KOPT-K1 (cell line): ENCODE data around the gene COL5A1.
"Not testable (repeated sequence)": the region's sequence is repeated elsewhere in the genome, so short reads cannot be mapped to it uniquely, and the experiment has no call there.

Source experiments
- H3K27ac ChIP-seq: fragments of 200-600 bp; sonication (generic); 2 replicates; pipeline ENCODE4 v1.5.1; 2016; ENCODE audit warnings: antibody characterized with exemption, mild to moderate bottlenecking, low read depth, low read length; ENCODE audit not compliant: poor library complexity, severe bottlenecking
- H3K36me3 ChIP-seq: fragments of 200-600 bp; sonication (generic); 2 replicates; pipeline ENCODE4 v1.5.1; 2017; ENCODE audit warnings: antibody characterized with exemption, mild to moderate bottlenecking, low read length, moderate library complexity; ENCODE audit not compliant: insufficient read depth
- H3K9me3 ChIP-seq: fragments of 200-600 bp; sonication (generic); 2 replicates; pipeline ENCODE4 v1.5.1; 2017; ENCODE audit warnings: antibody characterized with exemption, low read length, mild to moderate bottlenecking; ENCODE audit not compliant: insufficient read depth, poor library complexity, severe bottlenecking

The COL5A1 gene

GRCh38 chr9:134678666-134679443 lies 37.3 kb downstream of the COL5A1 start:
- Histone ChIP-seq H3K27ac (no peak overlapping the region), H3K9me3 (no peaks in the 10 kb centered on the region), H3K36me3 (no peaks in the 10 kb centered on the region)

GRCh38 chr9:134679616-134680392 lies 38.2 kb downstream of the COL5A1 start:
- Histone ChIP-seq H3K9me3 (no peaks in the 10 kb centered on the region), H3K27ac (no peak overlapping the region), H3K36me3 (no peaks in the 10 kb centered on the region)

- no peaks in the 10 kb centered on the region for H3K36me3 ChIP-seq
- H3K9me3 ChIP-seq, result no peaks in the 10 kb centered on the region
- H3K27ac ChIP-seq, result no peak overlapping the region
Observed at GRCh38 chr9:134680393-134681060, 38.9 kb downstream of the COL5A1 start.

- Histone ChIP-seq H3K9me3 (no peaks in the 10 kb centered on the region), H3K36me3 (no peaks in the 10 kb centered on the region), H3K27ac (no peak overlapping the region)
Observed at GRCh38 chr9:134681061-134681661, 39.6 kb downstream of the COL5A1 start.

GRCh38 chr9:134682026-134682425 lies 40.4 kb downstream of the COL5A1 start:
- Histone ChIP-seq H3K36me3 (no peaks in the 10 kb centered on the region), H3K9me3 (no peaks in the 10 kb centered on the region), H3K27ac (no peak overlapping the region)

- Histone ChIP-seq H3K9me3 (no peaks in the 10 kb centered on the region), H3K36me3 (no peaks in the 10 kb centered on the region), H3K27ac (no peak overlapping the region)
Observed at GRCh38 chr9:134682651-134683364, 41.2 kb downstream of the COL5A1 start.

GRCh38 chr9:134683714-134684374 lies 42.2 kb downstream of the COL5A1 start:
- Histone ChIP-seq H3K9me3 (no peaks in the 10 kb centered on the region), H3K36me3 (no peaks in the 10 kb centered on the region), H3K27ac (no peak overlapping the region)

GRCh38 chr9:134684375-134684723 lies 42.7 kb downstream of the COL5A1 start:
- H3K36me3 ChIP-seq, result no peaks in the 10 kb centered on the region
- no peaks in the 10 kb centered on the region for H3K9me3 ChIP-seq
- no peak overlapping the region for H3K27ac ChIP-seq

- not testable (repeated sequence) for H3K36me3 ChIP-seq, H3K27ac ChIP-seq
Observed at GRCh38 chr9:134684941-134685340, 43.3 kb downstream of the COL5A1 start.

GRCh38 chr9:134685784-134686183 lies 44.2 kb downstream of the COL5A1 start:
- no peak overlapping the region for H3K27ac ChIP-seq
- no peaks in the 10 kb centered on the region for H3K9me3 ChIP-seq
- no peaks in the 10 kb centered on the region for H3K36me3 ChIP-seq

More at GRCh38 chr9:134684941-134685340, 43.3 kb downstream of the COL5A1 start:
- not testable (repeated sequence) for H3K9me3 ChIP-seq

GRCh38 chr9:134686896-134687295 lies 45.3 kb downstream of the COL5A1 start:
- Histone ChIP-seq H3K9me3 (no peaks in the 10 kb centered on the region), H3K36me3 (no peaks in the 10 kb centered on the region), H3K27ac (no peak overlapping the region)

- Histone ChIP-seq H3K36me3 (no peaks in the 10 kb centered on the region), H3K27ac (no peak overlapping the region)
Observed at GRCh38 chr9:134687556-134687955, 46.0 kb downstream of the COL5A1 start.

GRCh38 chr9:134688231-134688630 lies 46.6 kb downstream of the COL5A1 start:
- H3K9me3 ChIP-seq, result no peaks in the 10 kb centered on the region
- no peak overlapping the region for H3K27ac ChIP-seq
- no peaks in the 10 kb centered on the region for H3K36me3 ChIP-seq

More at GRCh38 chr9:134687556-134687955, 46.0 kb downstream of the COL5A1 start:
- no peaks in the 10 kb centered on the region for H3K9me3 ChIP-seq

- Histone ChIP-seq H3K9me3 (no peaks in the 10 kb centered on the region), H3K27ac (no peak overlapping the region), H3K36me3 (no peaks in the 10 kb centered on the region)
Observed at GRCh38 chr9:134688661-134689320, 47.2 kb downstream of the COL5A1 start.
